Measurements from ENCODE around the gene CNPY1.
"Not testable (repeated sequence)": the region's sequence is repeated elsewhere in the genome, so short reads cannot be mapped to it uniquely, and the experiment has no call there.

Gene CNPY1

DNA sequence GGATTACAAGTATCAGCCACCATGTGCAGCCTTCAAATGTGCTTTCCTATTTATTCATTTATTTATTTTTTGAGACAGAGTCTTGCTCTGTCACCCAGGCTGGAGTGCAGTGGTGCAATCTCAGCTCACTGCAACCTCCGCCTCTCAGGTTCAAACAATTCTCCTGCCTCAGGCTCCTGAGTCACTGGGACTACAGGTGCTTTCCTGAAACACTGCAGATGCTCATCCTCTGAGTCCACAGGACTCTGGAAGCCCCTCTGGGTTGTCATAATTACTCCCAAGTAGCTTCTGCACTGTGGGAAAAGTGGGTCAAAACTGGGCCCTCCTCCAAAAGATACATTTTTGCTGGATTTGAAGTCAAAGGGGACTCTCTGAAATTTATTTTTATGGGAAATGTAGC lies at the start of gene CNPY1:
CNPY1 (minus strand) TSS at position 111 of the 400 bp plus-strand sequence. CDS start 630 bp downstream, outside the sequence.
- not testable (repeated sequence) for H3K79me2 ChIP-seq (ENCODE audit: insufficient read depth, low read length); H3K27ac ChIP-seq (ENCODE audit: low read depth, low read length, poor library complexity, severe bottlenecking); H3K9me3 ChIP-seq (ENCODE audit: low read length); H3K9ac ChIP-seq (ENCODE audit: low read length); H3K4me3 ChIP-seq (ENCODE audit: low read depth, low read length, poor library complexity, severe bottlenecking); H3K9me2 ChIP-seq (ENCODE audit: low read depth, low read length); H3K4me2 ChIP-seq (ENCODE audit: low read length); H3F3A ChIP-seq (ENCODE audit: insufficient read depth, low read length); H3K36me3 ChIP-seq (ENCODE audit: insufficient read depth, low read length); H4K20me1 ChIP-seq (ENCODE audit: insufficient read depth, low read length); H2AFZ ChIP-seq (ENCODE audit: low read length); H3K4me1 ChIP-seq (ENCODE audit: insufficient read depth, low read length, severe bottlenecking)
- peaks cover 32% of the 10 kb centered on the region for H3K27me3 ChIP-seq (ENCODE audit: insufficient read depth, low read length)

DNA sequence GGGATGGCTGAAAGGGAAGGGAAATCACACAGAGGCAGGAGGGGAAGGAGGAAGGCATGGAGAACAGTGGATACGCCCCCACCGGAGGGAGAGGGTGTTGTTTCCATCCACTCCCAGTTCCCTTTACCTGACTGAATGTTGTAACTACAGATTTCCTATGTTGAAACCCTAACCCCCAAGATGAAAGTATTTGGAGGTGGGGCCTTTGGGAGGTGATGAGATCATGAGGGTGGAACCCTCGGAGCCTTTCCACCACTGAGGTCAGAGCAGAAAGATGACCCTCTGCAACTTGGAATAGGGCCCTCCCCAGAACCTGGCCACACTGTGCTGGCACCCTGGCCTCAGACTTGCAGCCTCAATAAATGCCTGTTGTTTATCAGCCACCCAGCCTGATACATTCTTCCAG lies 48.6 kb upstream of the CNPY1 start:
- Histone ChIP-seq H3F3A (ENCODE audit: insufficient read depth, low read length) (no peaks in the 10 kb centered on the region), H3K79me2 (ENCODE audit: insufficient read depth, low read length) (no peaks in the 10 kb centered on the region), H3K9me3 (ENCODE audit: low read length) (no peaks in the 10 kb centered on the region), H3K4me2 (ENCODE audit: low read length) (no peak overlapping the region), H3K9ac (ENCODE audit: low read length) (no peak overlapping the region), H3K27ac (ENCODE audit: low read depth, low read length, poor library complexity, severe bottlenecking) (no peak overlapping the region), H4K20me1 (ENCODE audit: insufficient read depth, low read length) (no peaks in the 10 kb centered on the region), H3K4me3 (ENCODE audit: low read depth, low read length, poor library complexity, severe bottlenecking) (no peak overlapping the region), H3K9me2 (ENCODE audit: low read depth, low read length) (no peaks in the 10 kb centered on the region), H3K36me3 (ENCODE audit: insufficient read depth, low read length) (no peaks in the 10 kb centered on the region), H3K27me3 (ENCODE audit: insufficient read depth, low read length) (no peaks in the 10 kb centered on the region), H2AFZ (ENCODE audit: low read length) (no peak overlapping the region), H3K4me1 (ENCODE audit: insufficient read depth, low read length, severe bottlenecking) (peaks cover 25% of the 10 kb centered on the region)
- TF ChIP-seq EZH2 (IDR thresholded peaks at IDR 0.05; ENCODE audit: borderline replicate concordance, low read length): no peak
- TF ChIP-seq, protein P1, sequence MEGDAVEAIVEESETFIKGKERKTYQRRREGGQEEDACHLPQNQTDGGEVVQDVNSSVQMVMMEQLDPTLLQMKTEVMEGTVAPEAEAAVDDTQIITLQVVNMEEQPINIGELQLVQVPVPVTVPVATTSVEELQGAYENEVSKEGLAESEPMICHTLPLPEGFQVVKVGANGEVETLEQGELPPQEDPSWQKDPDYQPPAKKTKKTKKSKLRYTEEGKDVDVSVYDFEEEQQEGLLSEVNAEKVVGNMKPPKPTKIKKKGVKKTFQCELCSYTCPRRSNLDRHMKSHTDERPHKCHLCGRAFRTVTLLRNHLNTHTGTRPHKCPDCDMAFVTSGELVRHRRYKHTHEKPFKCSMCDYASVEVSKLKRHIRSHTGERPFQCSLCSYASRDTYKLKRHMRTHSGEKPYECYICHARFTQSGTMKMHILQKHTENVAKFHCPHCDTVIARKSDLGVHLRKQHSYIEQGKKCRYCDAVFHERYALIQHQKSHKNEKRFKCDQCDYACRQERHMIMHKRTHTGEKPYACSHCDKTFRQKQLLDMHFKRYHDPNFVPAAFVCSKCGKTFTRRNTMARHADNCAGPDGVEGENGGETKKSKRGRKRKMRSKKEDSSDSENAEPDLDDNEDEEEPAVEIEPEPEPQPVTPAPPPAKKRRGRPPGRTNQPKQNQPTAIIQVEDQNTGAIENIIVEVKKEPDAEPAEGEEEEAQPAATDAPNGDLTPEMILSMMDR (IDR thresholded peaks at IDR 0.05; ENCODE audit: low read length): no peak

DNA sequence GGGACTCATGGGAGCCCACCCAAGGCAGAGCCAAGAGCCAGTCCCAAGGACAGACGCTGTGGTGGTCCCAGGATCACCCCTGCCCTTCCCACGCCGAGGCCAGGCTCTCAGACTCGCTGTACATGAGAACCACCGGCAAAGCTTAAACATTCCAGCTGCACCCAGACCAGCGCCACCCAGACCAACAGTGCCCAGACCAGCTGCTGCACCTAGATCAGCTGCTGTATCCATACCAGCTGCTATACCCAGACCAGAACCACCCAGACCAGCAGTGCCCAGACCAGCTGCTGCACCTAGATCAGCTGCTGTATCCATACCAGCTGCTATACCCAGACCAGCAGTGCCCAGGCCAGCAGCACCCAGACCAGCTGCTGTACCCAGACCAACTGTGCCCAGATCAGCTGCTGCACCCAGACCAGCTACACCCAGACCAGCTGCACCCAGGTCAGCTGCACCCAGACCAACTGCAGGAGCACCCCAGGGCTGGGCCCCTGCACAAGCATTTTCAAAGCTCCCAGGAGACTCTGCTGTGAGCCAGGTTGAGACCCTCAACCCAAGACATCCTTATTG lies 47.9 kb upstream of the CNPY1 start:
- Histone ChIP-seq H3K4me1 (ENCODE audit: insufficient read depth, low read length, severe bottlenecking) (peaks cover 25% of the 10 kb centered on the region), H4K20me1 (ENCODE audit: insufficient read depth, low read length) (no peaks in the 10 kb centered on the region), H3K4me2 (ENCODE audit: low read length) (no peak overlapping the region), H3K27me3 (ENCODE audit: insufficient read depth, low read length) (no peaks in the 10 kb centered on the region), H3K36me3 (ENCODE audit: insufficient read depth, low read length) (no peaks in the 10 kb centered on the region), H3K9me2 (ENCODE audit: low read depth, low read length) (no peaks in the 10 kb centered on the region), H3K9me3 (ENCODE audit: low read length) (no peaks in the 10 kb centered on the region), H3K27ac (ENCODE audit: low read depth, low read length, poor library complexity, severe bottlenecking) (no peak overlapping the region), H3F3A (ENCODE audit: insufficient read depth, low read length) (no peaks in the 10 kb centered on the region), H2AFZ (ENCODE audit: low read length) (no peak overlapping the region), H3K4me3 (ENCODE audit: low read depth, low read length, poor library complexity, severe bottlenecking) (no peak overlapping the region), H3K9ac (ENCODE audit: low read length) (no peak overlapping the region), H3K79me2 (ENCODE audit: insufficient read depth, low read length) (no peaks in the 10 kb centered on the region)
- no peak for TF ChIP-seq EZH2 (IDR thresholded peaks at IDR 0.05; ENCODE audit: borderline replicate concordance, low read length)
- TF ChIP-seq, protein P1 (IDR thresholded peaks at IDR 0.05; ENCODE audit: low read length): no peak

DNA sequence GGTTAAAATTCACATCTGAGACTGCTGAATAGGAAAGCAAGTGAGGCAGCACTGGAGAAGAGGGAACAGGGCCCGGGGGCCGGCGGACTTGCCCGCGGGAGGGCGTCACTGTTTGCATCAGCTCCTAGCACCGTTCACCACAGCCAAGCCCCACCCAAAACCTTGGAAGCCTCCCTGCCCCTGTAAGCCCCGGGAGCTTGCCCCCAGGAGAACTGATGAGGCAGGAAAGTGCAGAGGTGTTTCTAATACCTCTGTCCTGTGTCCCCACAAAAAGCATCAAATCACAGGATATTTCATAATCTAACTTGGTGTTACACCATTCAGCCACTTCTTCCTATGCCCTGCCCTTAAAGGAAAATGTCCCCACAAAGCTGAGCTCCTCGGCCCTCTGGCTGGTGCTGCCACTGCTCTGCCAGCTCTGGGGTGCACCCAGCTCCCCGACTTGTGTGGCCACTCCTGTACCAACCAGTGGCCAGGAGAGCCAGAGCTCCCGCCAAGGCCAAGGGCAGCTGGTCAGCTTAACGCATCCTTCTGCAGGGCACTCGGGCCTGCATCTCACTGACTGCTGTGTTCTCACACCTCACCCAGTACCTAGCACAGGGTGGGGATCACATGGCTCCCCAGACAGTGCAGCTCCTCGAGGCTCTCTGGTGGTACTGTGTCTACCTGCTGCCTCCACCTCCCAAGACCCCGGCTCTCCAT lies 47.3 kb upstream of the CNPY1 start:
- TF ChIP-seq, protein P1 (IDR thresholded peaks at IDR 0.05; ENCODE audit: low read length): no peak
- TF ChIP-seq EZH2 (IDR thresholded peaks at IDR 0.05; ENCODE audit: borderline replicate concordance, low read length): no peak
- H3K27me3 ChIP-seq (ENCODE audit: insufficient read depth, low read length): no peaks in the 10 kb centered on the region; the same call in 1 of the 2 replicates
- H3K9ac ChIP-seq (ENCODE audit: low read length): no peak overlapping the region
- H3K36me3 ChIP-seq (ENCODE audit: insufficient read depth, low read length): no peaks in the 10 kb centered on the region
- H3K4me1 ChIP-seq (ENCODE audit: insufficient read depth, low read length, severe bottlenecking): peaks cover 25% of the 10 kb centered on the region
- no peak overlapping the region for H3K27ac ChIP-seq (ENCODE audit: low read depth, low read length, poor library complexity, severe bottlenecking)
- no peaks in the 10 kb centered on the region for H4K20me1 ChIP-seq (ENCODE audit: insufficient read depth, low read length)
- no peaks in the 10 kb centered on the region for H3K79me2 ChIP-seq (ENCODE audit: insufficient read depth, low read length)
- H3K9me3 ChIP-seq (ENCODE audit: low read length): no peaks in the 10 kb centered on the region
- H3K4me2 ChIP-seq (ENCODE audit: low read length): no peak overlapping the region
- no peak overlapping the region for H3K4me3 ChIP-seq (ENCODE audit: low read depth, low read length, poor library complexity, severe bottlenecking)
- no peaks in the 10 kb centered on the region for H3F3A ChIP-seq (ENCODE audit: insufficient read depth, low read length)
- H3K9me2 ChIP-seq (ENCODE audit: low read depth, low read length): no peaks in the 10 kb centered on the region
- no peak overlapping the region for H2AFZ ChIP-seq (ENCODE audit: low read length)

All from OCI-LY1 (cell line).